Neural progenitor cell (in vitro differentiated cells): ENCODE measurements around the gene CDRT15L2. TPM values are rescaled to one million over a fixed set of nuclear protein-coding genes. Genes with fewer than 3 reads are reported as not detected.
"Not testable (repeated sequence)": the region's sequence is repeated elsewhere in the genome, so short reads cannot be mapped to it uniquely, and the experiment has no call there.

Experiments used
- DNase-seq: peaks from one replicate; pipeline ENCODE4 v3.0.0-alpha.2; 2016; ENCODE audit warnings: low spot score
- H2AFZ ChIP-seq: fragments of 200-600 bp; sonication (generic); replicated peaks from 2 replicates; pipeline ENCODE4 v1.6.1; 2016; ENCODE audit warnings: antibody characterized with exemption
- H3F3A ChIP-seq: fragments of 200-600 bp; sonication (generic); 2 replicates; pipeline ENCODE4 v1.6.1; 2016; ENCODE audit warnings: antibody characterized with exemption, low read depth
- H3K27ac ChIP-seq: fragments of 200-600 bp; sonication (generic); 2 replicates; pipeline ENCODE4 v1.5.1; 2016; ENCODE audit warnings: mild to moderate bottlenecking
- H3K27me3 ChIP-seq: fragments of 200-600 bp; sonication (generic); 2 replicates; pipeline ENCODE4 v1.6.1; 2016; ENCODE audit warnings: mild to moderate bottlenecking, moderate library complexity
- H3K36me3 ChIP-seq: fragments of 200-600 bp; sonication (generic); 2 replicates; pipeline ENCODE4 v1.5.1; 2016
- H3K4me1 ChIP-seq: fragments of 200-600 bp; sonication (generic); 2 replicates; pipeline ENCODE4 v1.6.1; 2016; ENCODE audit warnings: mixed run types
- H3K4me2 ChIP-seq: fragments of 200-600 bp; sonication (generic); 2 replicates; pipeline ENCODE4 v1.6.1; 2016
- H3K4me3 ChIP-seq: fragments of 200-600 bp; sonication (generic); 2 replicates; pipeline ENCODE4 v1.5.1; 2016
- H3K79me2 ChIP-seq: fragments of 200-600 bp; sonication (generic); 2 replicates; pipeline ENCODE4 v1.6.1; 2016; ENCODE audit warnings: low read depth
- H3K9ac ChIP-seq: fragments of 200-600 bp; sonication (generic); 2 replicates; pipeline ENCODE4 v1.6.1; 2016
- H3K9me3 ChIP-seq: fragments of 200-600 bp; sonication (generic); 2 replicates; pipeline ENCODE4 v1.5.1; 2016; ENCODE audit warnings: low read depth
- H4K20me1 ChIP-seq: fragments of 200-600 bp; sonication (generic); 2 replicates; pipeline ENCODE4 v1.6.1; 2016; ENCODE audit warnings: low read depth
- H3K27ac Mint-ChIP-seq: 3 replicates; pipeline ENCODE4 v1.8.0; 2021; ENCODE audit warnings: mixed read lengths
- H3K27me3 Mint-ChIP-seq: 2 replicates; pipeline ENCODE4 v1.8.0; 2022; ENCODE audit warnings: low read depth, mild to moderate bottlenecking, inconsistent platforms, moderate library complexity, mixed read lengths; ENCODE audit not compliant: insufficient read depth
- H3K36me3 Mint-ChIP-seq: 3 replicates; pipeline ENCODE4 v1.8.0; 2021; ENCODE audit warnings: mixed read lengths
- H3K4me1 Mint-ChIP-seq: 3 replicates; pipeline ENCODE4 v1.8.0; 2021; ENCODE audit warnings: mixed read lengths
- H3K4me3 Mint-ChIP-seq: 3 replicates; pipeline ENCODE4 v1.8.0; 2021; ENCODE audit warnings: mild to moderate bottlenecking, moderate library complexity, mixed read lengths
- H3K9me3 Mint-ChIP-seq: 3 replicates; pipeline ENCODE4 v1.8.0; 2020; ENCODE audit warnings: mixed read lengths
- CTCF ChIP-seq: fragments of 200-600 bp; sonication (generic); IDR thresholded peaks from 2 replicates; pipeline ENCODE4 v1.5.1; 2017; ENCODE audit warnings: antibody characterized with exemption, mild to moderate bottlenecking
- EZH2 ChIP-seq: fragments of 200-600 bp; sonication (generic); IDR thresholded peaks from 2 replicates; pipeline ENCODE4 v1.6.1; 2017; ENCODE audit warnings: antibody characterized with exemption, mild to moderate bottlenecking, moderate library complexity
- EZH2phosphoT487 ChIP-seq: fragments of 200-600 bp; sonication (generic); IDR thresholded peaks from 2 replicates; pipeline ENCODE4 v1.6.1; 2017; ENCODE audit warnings: antibody characterized with exemption
- small RNA-seq: library from RNA; depleted of rRNA; stranded (forward); fragments of <200 nt; gene quantifications from one replicate; pipeline ENCODE3, GENCODE V24; 2015
- total RNA-seq: library from RNA; depleted of rRNA; stranded (reverse); fragments of >200 nt; gene quantifications from 2 replicates; pipeline ENCODE4 v1.2.3, GENCODE V29; 2015; ENCODE audit warnings: low replicate concordance

The CDRT15L2 gene
- total RNA-seq, 1 donor from 2014 or later: not detected

- Mint-ChIP-seq H3K36me3 (no peaks in the 10 kb centered on the region), H3K4me3 (no peak overlapping the region), H3K27me3 (no peaks in the 10 kb centered on the region), H3K27ac (no peak overlapping the region), H3K9me3 (no peaks in the 10 kb centered on the region), H3K4me1 (peaks cover 4% of the 10 kb centered on the region)
- H2AFZ ChIP-seq: no peak overlapping the region
- DNase-seq: no peak
- no peak overlapping the region for H3K9ac ChIP-seq
- H3K27me3 ChIP-seq: no peaks in the 10 kb centered on the region
- H3K4me2 ChIP-seq: no peak overlapping the region
- no peaks in the 10 kb centered on the region for H3K79me2 ChIP-seq
- H3K9me3 ChIP-seq: no peaks in the 10 kb centered on the region
- H4K20me1 ChIP-seq: no peaks in the 10 kb centered on the region
- H3K27ac ChIP-seq: no peak overlapping the region
- TF ChIP-seq EZH2phosphoT487 (no peak), EZH2 (no peak), CTCF (no peak)
- H3K4me3 ChIP-seq: no peak overlapping the region
- no peaks in the 10 kb centered on the region for H3K36me3 ChIP-seq
- no peaks in the 10 kb centered on the region for H3F3A ChIP-seq
- H3K4me1 ChIP-seq: peaks cover 1% of the 10 kb centered on the region
Measured at GRCh38 chr17:20613905-20614304, 34.4 kb downstream of the CDRT15L2 start.

GRCh38 chr17:20615461-20615860 is 35.9 kb downstream of the CDRT15L2 start:
- H3K79me2 ChIP-seq, H3F3A ChIP-seq, H3K27me3 Mint-ChIP-seq, H3K36me3 Mint-ChIP-seq, H3K36me3 ChIP-seq, DNase-seq, H3K4me2 ChIP-seq, H3K27me3 ChIP-seq, H2AFZ ChIP-seq, H3K27ac Mint-ChIP-seq, H3K27ac ChIP-seq, H3K9me3 Mint-ChIP-seq, H3K4me3 Mint-ChIP-seq, H3K4me1 Mint-ChIP-seq, H3K9ac ChIP-seq, H3K4me1 ChIP-seq, H3K9me3 ChIP-seq, H4K20me1 ChIP-seq, H3K4me3 ChIP-seq: not testable (repeated sequence)

Small RNA genes lying within 50 kb of the gene (small RNA-seq; reads per million reads assigned to genes)
- gene AC015818.1: not detected
- gene AC087499.1: not detected
- not detected for gene AC087499.3

Other genes with a start within 250 kb of the CDRT15L2 start
- not detected in 2 replicates for gene LGALS9B, start 112.2 kb upstream of the CDRT15L2 start, total RNA-seq